Bronchial epithelial cell (primary cell): ENCODE measurements around the gene MCM9. TPM values are rescaled to one million over a fixed set of nuclear protein-coding genes. Genes with fewer than 3 reads are reported as not detected.

Experiments used
- DNase-seq: peaks from one replicate; pipeline ENCODE4 v3.0.0-alpha.2; 2010; ENCODE audit warnings: low read depth
- FAIRE-seq: peaks from 2 replicates; lab custom pipeline; 2011; peaks lifted over from hg19 to GRCh38; lab: Jason Lieb, UNC
- H3K27me3 ChIP-seq: 2 replicates; pipeline ENCODE4 v1.5.1; 2011; ENCODE audit warnings: low read length; ENCODE audit not compliant: control insufficient read depth, insufficient read depth
- H3K36me3 ChIP-seq: 2 replicates; pipeline ENCODE4 v1.5.1; 2011; ENCODE audit warnings: low read length; ENCODE audit not compliant: control insufficient read depth, insufficient read depth
- H3K4me3 ChIP-seq: 2 replicates; pipeline ENCODE4 v1.5.1; 2011; ENCODE audit warnings: mild to moderate bottlenecking, low read depth, low read length, control low read depth
- total RNA-seq: library from RNA; depleted of rRNA; stranded (reverse); fragments of >200 nt; gene quantifications from 2 replicates; pipeline ENCODE4 v1.2.1, GENCODE V29; 2014
- TF ChIP-seq, protein P1 (sequence below): IDR thresholded peaks from 2 replicates; pipeline ENCODE4 v1.5.1; 2011; ENCODE audit warnings: mild to moderate bottlenecking, moderate library complexity, low read length, control low read depth, inconsistent platforms; ENCODE audit not compliant: insufficient read depth, severe bottlenecking

MCM9 gene
- total RNA-seq, 1 donor from 2014 or later, result 9.7 TPM

DNA sequence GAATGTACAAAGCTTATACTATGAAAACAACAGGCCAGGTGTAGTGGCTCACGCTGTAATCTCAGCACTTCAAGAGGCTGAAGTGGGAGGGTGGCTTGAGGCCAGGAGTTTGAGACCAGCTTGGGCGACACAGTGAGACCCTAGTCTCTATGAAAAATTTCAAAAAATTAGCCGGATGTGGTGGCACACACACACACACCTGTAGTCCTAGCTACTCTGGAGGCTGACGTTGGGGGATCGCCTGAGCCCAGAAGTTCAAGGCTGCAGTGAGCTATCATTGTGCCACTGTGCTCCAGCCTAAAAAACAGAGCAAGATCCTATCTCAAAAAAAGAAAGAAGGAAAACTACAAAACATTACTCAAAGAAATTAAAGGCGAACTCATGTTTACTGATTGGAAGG lies 48.3 kb downstream of the MCM9 start:
- no peak for DNase-seq
- TF ChIP-seq, protein P1, sequence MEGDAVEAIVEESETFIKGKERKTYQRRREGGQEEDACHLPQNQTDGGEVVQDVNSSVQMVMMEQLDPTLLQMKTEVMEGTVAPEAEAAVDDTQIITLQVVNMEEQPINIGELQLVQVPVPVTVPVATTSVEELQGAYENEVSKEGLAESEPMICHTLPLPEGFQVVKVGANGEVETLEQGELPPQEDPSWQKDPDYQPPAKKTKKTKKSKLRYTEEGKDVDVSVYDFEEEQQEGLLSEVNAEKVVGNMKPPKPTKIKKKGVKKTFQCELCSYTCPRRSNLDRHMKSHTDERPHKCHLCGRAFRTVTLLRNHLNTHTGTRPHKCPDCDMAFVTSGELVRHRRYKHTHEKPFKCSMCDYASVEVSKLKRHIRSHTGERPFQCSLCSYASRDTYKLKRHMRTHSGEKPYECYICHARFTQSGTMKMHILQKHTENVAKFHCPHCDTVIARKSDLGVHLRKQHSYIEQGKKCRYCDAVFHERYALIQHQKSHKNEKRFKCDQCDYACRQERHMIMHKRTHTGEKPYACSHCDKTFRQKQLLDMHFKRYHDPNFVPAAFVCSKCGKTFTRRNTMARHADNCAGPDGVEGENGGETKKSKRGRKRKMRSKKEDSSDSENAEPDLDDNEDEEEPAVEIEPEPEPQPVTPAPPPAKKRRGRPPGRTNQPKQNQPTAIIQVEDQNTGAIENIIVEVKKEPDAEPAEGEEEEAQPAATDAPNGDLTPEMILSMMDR, result no peak
- Histone ChIP-seq H3K27me3 (no peaks in the 10 kb centered on the region), H3K4me3 (no peak overlapping the region), H3K36me3 (no peaks in the 10 kb centered on the region)
- no peak for FAIRE-seq

DNA sequence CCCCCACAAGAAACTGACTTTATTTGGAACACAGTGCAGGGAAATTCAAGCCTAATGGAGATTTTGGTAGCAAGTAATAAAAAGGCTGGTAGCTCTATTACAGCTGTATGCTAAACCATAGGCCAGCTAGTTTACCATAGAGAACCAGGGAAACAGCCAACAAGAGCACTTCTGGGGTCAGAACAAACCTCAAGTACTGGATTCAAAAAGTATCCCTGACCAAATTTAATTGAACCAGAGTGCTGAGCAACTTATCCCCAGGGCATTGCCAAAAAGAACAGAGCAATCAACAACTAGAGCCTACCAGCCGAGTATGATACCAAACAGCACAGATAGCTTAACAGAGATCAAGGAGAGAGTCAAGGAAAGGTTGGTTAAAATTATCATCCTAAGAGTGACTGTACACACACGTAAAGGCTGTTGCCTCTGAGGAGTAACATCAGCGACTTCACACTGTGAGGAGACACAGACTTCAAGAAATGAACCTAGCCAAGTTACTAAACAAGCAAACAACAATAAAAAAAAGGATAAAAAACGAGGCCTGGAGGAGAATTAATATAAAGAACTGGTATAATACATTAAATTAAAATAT lies 52.5 kb downstream of the MCM9 start:
- Histone ChIP-seq H3K4me3 (no peak overlapping the region), H3K36me3 (no peaks in the 10 kb centered on the region), H3K27me3 (no peaks in the 10 kb centered on the region)
- TF ChIP-seq, protein P1, result no peak
- no peak for FAIRE-seq
- no peak for DNase-seq

DNA sequence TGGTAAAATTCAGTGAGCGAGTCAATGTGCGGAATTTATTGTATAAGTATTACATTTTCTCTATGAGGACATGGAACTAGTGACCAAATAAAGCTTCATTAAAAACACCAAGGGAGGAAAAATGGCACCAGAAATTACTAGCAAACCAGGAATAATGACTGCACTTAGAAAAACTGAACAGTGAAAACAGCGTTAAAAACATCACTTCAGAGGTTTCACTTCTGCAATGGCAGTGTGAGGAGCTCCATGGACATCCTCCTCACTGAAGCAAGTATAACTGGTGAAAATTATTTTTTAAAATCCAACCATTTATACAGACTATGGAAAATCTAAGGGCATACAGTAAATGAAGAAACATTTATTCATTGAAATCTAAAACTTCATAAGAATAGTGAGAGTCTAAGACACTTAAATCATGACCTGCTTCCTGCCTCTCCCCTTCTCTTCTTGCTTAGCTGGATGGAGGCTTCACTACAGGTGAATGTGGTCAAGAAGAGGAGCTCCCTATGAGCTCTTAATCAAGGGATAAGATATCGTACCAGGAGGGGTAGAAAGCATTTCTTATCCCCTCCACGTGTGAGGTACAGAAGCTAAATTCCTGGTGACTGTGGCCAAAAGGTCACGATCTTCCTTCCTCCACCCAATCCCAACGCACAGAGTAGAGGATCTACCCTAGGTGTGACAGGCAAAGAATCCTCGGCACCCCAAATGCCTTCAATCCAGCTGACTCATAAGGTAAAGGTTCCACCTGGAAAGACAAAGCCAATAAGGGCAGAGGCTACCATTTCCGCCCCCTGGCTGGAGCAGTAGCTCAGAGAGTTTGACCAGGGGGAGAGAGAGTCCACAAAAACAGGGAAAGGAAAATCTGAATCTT lies 53.3 kb downstream of the MCM9 start:
- DNase-seq, result no peak
- Histone ChIP-seq H3K27me3 (no peaks in the 10 kb centered on the region), H3K4me3 (no peak overlapping the region), H3K36me3 (no peaks in the 10 kb centered on the region)
- TF ChIP-seq, protein P1, result no peak
- no peak for FAIRE-seq

DNA sequence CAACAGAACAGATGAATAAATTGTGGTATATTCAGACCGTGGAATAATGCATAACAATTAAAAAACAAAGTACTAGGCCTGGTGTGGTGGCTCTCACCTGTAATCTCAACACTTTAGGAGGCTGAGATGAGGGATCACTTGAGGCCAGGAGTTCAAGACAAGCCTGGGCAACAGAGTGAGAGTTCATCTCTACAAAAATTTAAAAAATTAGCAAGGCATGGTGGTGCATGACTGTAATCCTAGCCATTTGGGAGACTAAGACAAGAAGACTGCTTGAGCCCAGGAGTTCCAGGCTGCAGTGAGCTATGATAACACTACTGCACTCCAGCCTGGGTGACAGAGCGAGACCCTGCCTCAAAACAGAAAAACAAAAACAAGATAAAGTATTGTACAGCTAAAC lies 57.2 kb downstream of the MCM9 start:
- Histone ChIP-seq H3K4me3 (no peak overlapping the region), H3K36me3 (no peaks in the 10 kb centered on the region), H3K27me3 (no peaks in the 10 kb centered on the region)
- TF ChIP-seq, protein P1, result no peak
- DNase-seq (no peak), FAIRE-seq (no peak)

DNA sequence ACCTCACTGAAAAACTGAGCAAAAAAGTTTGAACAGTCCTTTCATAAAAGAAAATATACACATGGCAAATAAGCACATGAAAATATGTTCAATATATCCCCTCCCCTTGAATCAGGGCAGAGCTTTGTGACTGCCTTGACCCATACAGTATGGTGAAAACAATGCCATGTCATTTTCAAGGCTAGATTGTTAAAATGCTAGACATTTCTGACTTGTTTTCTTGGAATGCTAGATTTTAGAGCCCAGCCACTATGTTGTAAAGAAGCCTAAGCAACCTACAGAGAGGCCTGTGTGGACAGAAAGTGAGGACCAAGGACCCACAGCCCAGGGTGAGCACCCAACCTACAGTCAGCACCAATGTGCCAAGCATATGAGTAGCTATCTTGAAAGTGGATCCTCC lies 58.1 kb downstream of the MCM9 start:
- DNase-seq (no peak), FAIRE-seq (no peak)
- TF ChIP-seq, protein P1, result no peak
- Histone ChIP-seq H3K4me3 (no peak overlapping the region), H3K27me3 (no peaks in the 10 kb centered on the region), H3K36me3 (no peaks in the 10 kb centered on the region)

DNA sequence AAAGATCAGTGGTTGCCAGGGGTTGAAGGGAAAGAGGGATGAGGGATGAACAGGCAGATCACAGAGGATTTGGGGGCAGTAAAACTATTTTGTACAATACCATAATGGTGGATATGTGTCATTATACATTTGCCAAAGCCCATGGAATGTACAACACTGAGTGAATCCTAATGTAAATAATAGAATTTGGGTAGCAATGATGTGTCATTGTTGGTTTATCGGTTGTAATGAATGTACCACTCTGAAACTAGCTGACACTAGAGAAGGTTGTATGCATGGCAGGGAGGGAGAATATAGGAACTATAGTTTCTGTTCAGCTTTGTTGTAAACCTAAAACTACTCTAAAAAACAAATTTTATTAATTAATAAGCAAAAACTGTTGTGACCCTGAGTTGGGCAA lies 58.8 kb downstream of the MCM9 start:
- TF ChIP-seq, protein P1, result no peak
- H3K27me3 ChIP-seq, result no peaks in the 10 kb centered on the region
- H3K36me3 ChIP-seq, result no peaks in the 10 kb centered on the region
- no peak overlapping the region for H3K4me3 ChIP-seq
- FAIRE-seq (no peak), DNase-seq (peak; percentile 66)
